PC-3 (cell line): Measurements from ENCODE around the gene TCF7L1.

Source experiments
- EZH2 ChIP-seq: fragments of 300-600 bp; sonication (generic); IDR thresholded peaks from one replicate; pipeline ENCODE4 v1.6.1; 2017; ENCODE audit warnings: antibody characterized with exemption, mild to moderate bottlenecking, low read length; ENCODE audit not compliant: unreplicated experiment
- EZH2phosphoT487 ChIP-seq: fragments of 300-600 bp; sonication (generic); IDR thresholded peaks from 2 replicates; pipeline ENCODE4 v1.6.1; 2018; ENCODE audit warnings: mild to moderate bottlenecking, antibody characterized with exemption, low read length, borderline replicate concordance
- TF ChIP-seq, protein P1 (sequence below): fragments of 300-600 bp; sonication (generic); conservative IDR thresholded peaks from 2 replicates; pipeline ENCODE4 v1.5.1; 2017; ENCODE audit warnings: antibody characterized with exemption, low read depth, mild to moderate bottlenecking, low read length

DNA sequence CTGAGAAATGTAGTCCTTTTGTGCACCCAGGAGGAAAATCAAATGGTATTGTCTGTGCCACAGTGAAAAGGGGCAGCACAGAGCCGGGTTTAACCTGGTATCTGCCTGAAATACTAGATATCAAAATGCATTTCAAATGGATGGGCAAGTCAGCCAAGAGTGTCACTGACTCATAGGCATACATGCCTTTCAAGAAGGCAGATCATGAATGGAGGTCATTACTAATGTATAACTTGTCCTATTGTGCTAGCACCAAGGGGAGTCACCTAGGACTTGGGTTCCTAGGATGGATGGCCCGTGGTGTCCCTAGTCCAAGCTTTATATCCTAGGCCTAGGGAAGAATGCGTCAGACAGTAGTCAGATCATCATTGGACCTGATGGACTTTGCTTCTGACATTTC is 49.9 kb downstream of the TCF7L1 start:
- TF ChIP-seq EZH2 (no peak), EZH2phosphoT487 (no peak)
- TF ChIP-seq, protein P1, sequence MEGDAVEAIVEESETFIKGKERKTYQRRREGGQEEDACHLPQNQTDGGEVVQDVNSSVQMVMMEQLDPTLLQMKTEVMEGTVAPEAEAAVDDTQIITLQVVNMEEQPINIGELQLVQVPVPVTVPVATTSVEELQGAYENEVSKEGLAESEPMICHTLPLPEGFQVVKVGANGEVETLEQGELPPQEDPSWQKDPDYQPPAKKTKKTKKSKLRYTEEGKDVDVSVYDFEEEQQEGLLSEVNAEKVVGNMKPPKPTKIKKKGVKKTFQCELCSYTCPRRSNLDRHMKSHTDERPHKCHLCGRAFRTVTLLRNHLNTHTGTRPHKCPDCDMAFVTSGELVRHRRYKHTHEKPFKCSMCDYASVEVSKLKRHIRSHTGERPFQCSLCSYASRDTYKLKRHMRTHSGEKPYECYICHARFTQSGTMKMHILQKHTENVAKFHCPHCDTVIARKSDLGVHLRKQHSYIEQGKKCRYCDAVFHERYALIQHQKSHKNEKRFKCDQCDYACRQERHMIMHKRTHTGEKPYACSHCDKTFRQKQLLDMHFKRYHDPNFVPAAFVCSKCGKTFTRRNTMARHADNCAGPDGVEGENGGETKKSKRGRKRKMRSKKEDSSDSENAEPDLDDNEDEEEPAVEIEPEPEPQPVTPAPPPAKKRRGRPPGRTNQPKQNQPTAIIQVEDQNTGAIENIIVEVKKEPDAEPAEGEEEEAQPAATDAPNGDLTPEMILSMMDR, result no peak
